Endodermal cell (in vitro differentiated cells): ENCODE results near the gene MYH9. TPM values are rescaled to one million over a fixed set of nuclear protein-coding genes. Genes with fewer than 3 reads are reported as not detected.
A peak's percentile ranks its signal among the peaks of the same experiment; 100 is the strongest.

Source experiments
- DNase-seq: peaks from one replicate; pipeline ENCODE4 v3.0.0-alpha.2; 2017
- H3K27ac ChIP-seq: 2 replicates; pipeline ENCODE4 v1.5.1; 2013; ENCODE audit warnings: mild to moderate bottlenecking, low read depth, low read length, moderate library complexity
- H3K27me3 ChIP-seq: 2 replicates; pipeline ENCODE4 v1.6.1; 2013; ENCODE audit warnings: mild to moderate bottlenecking, low read length, moderate library complexity; ENCODE audit not compliant: insufficient read depth, control insufficient read depth, poor library complexity, severe bottlenecking
- H3K36me3 ChIP-seq: 2 replicates; pipeline ENCODE4 v1.7.0; 2013; ENCODE audit warnings: mild to moderate bottlenecking, low read length, moderate library complexity; ENCODE audit not compliant: control insufficient read depth, insufficient read depth
- H3K4me1 ChIP-seq: one replicate; pipeline ENCODE4 v1.7.0; 2013; ENCODE audit warnings: low read length; ENCODE audit not compliant: control insufficient read depth, insufficient read depth
- H3K4me3 ChIP-seq: 2 replicates; pipeline ENCODE4 v1.5.1; 2013; ENCODE audit warnings: mild to moderate bottlenecking, low read length, moderate library complexity
- H3K9ac ChIP-seq: 2 replicates; pipeline ENCODE4 v1.6.1; 2013; ENCODE audit warnings: mild to moderate bottlenecking, low read length, moderate library complexity; ENCODE audit not compliant: poor library complexity, severe bottlenecking; ENCODE audit errors: extremely low read depth
- H3K9me3 ChIP-seq: 2 replicates; pipeline ENCODE4 v1.6.1; 2013; ENCODE audit warnings: mild to moderate bottlenecking, low read length, moderate library complexity; ENCODE audit not compliant: control insufficient read depth
- H3K27ac Mint-ChIP-seq: 2 replicates; pipeline ENCODE4 v1.8.0; 2020; ENCODE audit warnings: mixed read lengths
- H3K27me3 Mint-ChIP-seq: 2 replicates; pipeline ENCODE4 v1.8.0; 2021; ENCODE audit warnings: mild to moderate bottlenecking, mixed read lengths; ENCODE audit not compliant: insufficient read depth
- H3K36me3 Mint-ChIP-seq: 2 replicates; pipeline ENCODE4 v1.8.0; 2020; ENCODE audit warnings: low read depth, mixed read lengths
- H3K4me1 Mint-ChIP-seq: 2 replicates; pipeline ENCODE4 v1.8.0; 2020; ENCODE audit warnings: mixed read lengths
- H3K4me3 Mint-ChIP-seq: 2 replicates; pipeline ENCODE4 v1.8.0; 2020; ENCODE audit warnings: mild to moderate bottlenecking, moderate library complexity, mixed read lengths
- H3K9me3 Mint-ChIP-seq: 2 replicates; pipeline ENCODE4 v1.8.0; 2020; ENCODE audit warnings: mild to moderate bottlenecking, mixed read lengths
- CTCF ChIP-seq: fragments of 200-600 bp; sonication (generic); conservative IDR thresholded peaks from 2 replicates; pipeline ENCODE4 v1.5.0; 2021; ENCODE audit warnings: antibody characterized with exemption, mild to moderate bottlenecking
- WGBS, 2 experiments: methylation state at CpG; one replicate each; pipeline versions ENCODE4 v1.1.5 to v1.1.7; 2013; ENCODE audit warnings: missing lambda C conversion rate in 2 of 2, mixed read lengths in 1 of 2; ENCODE audit not compliant: insufficient coverage in 1 of 2, insufficient read length in 1 of 2; 5-methylcytosine and 5-hydroxymethylcytosine counted together
- total RNA-seq, 2 donors: library from RNA; stranded (reverse); fragmentation: NEBNext Ultra II Directional in 1 of 2; extraction: Animal tissue kit (Norgen Biotek cat#: 25700) in 1 of 2; gene quantifications; 2 replicates in 1 of 2; 3 replicates in 1 of 2; pipeline ENCODE4 v1.2.1, GENCODE V29; 2021

MYH9 gene
- total RNA-seq, 2 donors from 2014 or later, result 270 to 288 TPM

- H3K36me3 Mint-ChIP-seq, result peaks cover 71% of the 10 kb centered on the region
- DNase-seq, result no peak
- WGBS, 2 experiments, result 95% methylated on average over 18 to 27 of the region's 27 CpGs
- H3K27ac Mint-ChIP-seq, result peak overlapping the region; percentile 52
- H3K9ac ChIP-seq, result no peak overlapping the region
- no peak overlapping the region for H3K4me3 ChIP-seq
- H3K36me3 ChIP-seq, result peaks cover 95% of the 10 kb centered on the region
- H3K27me3 Mint-ChIP-seq, result no peaks in the 10 kb centered on the region
- H3K27ac ChIP-seq, result no peak overlapping the region
- TF ChIP-seq CTCF, result no peak
- no peaks in the 10 kb centered on the region for H3K27me3 ChIP-seq
- no peak overlapping the region for H3K4me3 Mint-ChIP-seq
- peaks cover 23% of the 10 kb centered on the region for H3K4me1 Mint-ChIP-seq
- no peaks in the 10 kb centered on the region for H3K9me3 Mint-ChIP-seq
- H3K4me1 ChIP-seq, result peaks cover 21% of the 10 kb centered on the region
- H3K9me3 ChIP-seq, result no peaks in the 10 kb centered on the region
These were observed 62.4 kb downstream of the MYH9 start for GRCh38 chr22:36325154-36326031.

- Histone ChIP-seq H3K36me3 (peaks cover 96% of the 10 kb centered on the region), H3K27ac (no peak overlapping the region), H3K27me3 (no peaks in the 10 kb centered on the region), H3K4me1 (peaks cover 12% of the 10 kb centered on the region), H3K4me3 (no peak overlapping the region), H3K9ac (no peak overlapping the region), H3K9me3 (no peaks in the 10 kb centered on the region)
- Mint-ChIP-seq H3K4me3 (no peak overlapping the region), H3K36me3 (peaks cover 74% of the 10 kb centered on the region), H3K27ac (peak overlapping the region; percentile 29), H3K4me1 (peaks cover 13% of the 10 kb centered on the region), H3K9me3 (no peaks in the 10 kb centered on the region), H3K27me3 (no peaks in the 10 kb centered on the region)
- no peak for DNase-seq
- TF ChIP-seq CTCF, result no peak
- WGBS, 2 experiments, result 89 to 93% methylated on average over 9 to 11 of the region's 11 CpGs
These were observed 63.4 kb downstream of the MYH9 start for GRCh38 chr22:36324414-36324813.

- Mint-ChIP-seq H3K4me1 (peaks cover 8% of the 10 kb centered on the region), H3K27ac (no peak overlapping the region), H3K9me3 (no peaks in the 10 kb centered on the region), H3K27me3 (no peaks in the 10 kb centered on the region), H3K36me3 (peaks cover 76% of the 10 kb centered on the region), H3K4me3 (no peak overlapping the region)
- H3K4me3 ChIP-seq, result no peak overlapping the region
- peaks cover 100% of the 10 kb centered on the region for H3K36me3 ChIP-seq
- WGBS, 2 experiments, result 92 to 94% methylated on average over 19 to 21 of the region's 21 CpGs
- no peak for DNase-seq
- H3K9ac ChIP-seq, result no peak overlapping the region
- no peaks in the 10 kb centered on the region for H3K27me3 ChIP-seq
- TF ChIP-seq CTCF, result no peak
- H3K27ac ChIP-seq, result peak overlapping the region; percentile 52
- H3K9me3 ChIP-seq, result no peaks in the 10 kb centered on the region
- peaks cover 8% of the 10 kb centered on the region for H3K4me1 ChIP-seq
These were observed 63.9 kb downstream of the MYH9 start for GRCh38 chr22:36323855-36324331.
